GM18868 (cell line): ENCODE results near the gene RABL3.
A peak's percentile ranks its signal among the peaks of the same experiment; 100 is the strongest.
"Not testable (repeated sequence)": the region's sequence is repeated elsewhere in the genome, so short reads cannot be mapped to it uniquely, and the experiment has no call there.

ENCODE experiments used
- ATAC-seq: cut with Tn5 transposase; IDR thresholded peaks from one replicate; pipeline ENCODE4 v1.9.1; 2021; ENCODE audit warnings: mild to moderate bottlenecking, moderate library complexity; ENCODE audit not compliant: unreplicated experiment

The RABL3 gene

DNA sequence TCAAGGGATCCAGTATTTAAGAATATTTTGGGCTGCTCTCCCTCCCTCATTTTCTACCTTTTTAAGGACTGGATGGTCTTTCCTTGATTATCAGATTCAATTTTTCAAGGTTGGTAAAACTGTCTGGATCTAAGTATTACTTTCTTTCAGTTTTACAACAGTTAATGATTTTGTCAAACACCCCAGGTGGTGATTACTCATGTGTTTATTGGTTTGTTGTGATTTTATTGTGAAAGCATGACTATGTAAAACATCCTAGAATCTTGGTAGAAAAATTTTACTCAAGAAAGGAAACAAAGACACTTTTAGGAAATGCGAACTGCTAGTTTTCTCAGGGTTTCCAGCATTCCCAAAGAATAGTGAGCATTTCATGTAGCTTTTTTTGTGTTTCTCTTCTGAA, 7.5 kb upstream of the RABL3 start:
- ATAC-seq, result no peak

DNA sequence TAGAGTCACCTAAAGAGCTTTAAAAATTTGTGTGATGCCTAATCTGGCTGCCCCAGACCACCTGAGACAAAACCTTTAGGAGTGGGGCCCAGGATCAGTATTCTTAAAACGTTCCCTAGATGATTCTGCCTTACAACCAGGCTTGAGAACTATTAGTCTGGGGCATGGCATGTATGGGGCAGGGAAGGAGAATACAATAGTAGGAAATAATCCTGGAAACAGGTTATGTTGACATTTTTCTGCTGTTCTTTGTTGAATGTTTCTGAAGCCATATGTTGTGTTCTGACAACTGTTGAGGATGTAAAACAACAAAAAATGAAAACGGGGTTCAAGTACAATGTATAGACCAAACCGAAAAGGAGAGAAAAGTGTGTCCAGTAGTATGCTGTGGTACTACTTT, 3.1 kb upstream of the RABL3 start:
- no peak for ATAC-seq

- no peak for ATAC-seq
Observed at GRCh38 chr3:120743556-120744195, 1.4 kb upstream of the RABL3 start.

GRCh38 chr3:120742849-120743365, 591 bp upstream of the RABL3 start:
- peak; percentile 10 for ATAC-seq

DNA sequence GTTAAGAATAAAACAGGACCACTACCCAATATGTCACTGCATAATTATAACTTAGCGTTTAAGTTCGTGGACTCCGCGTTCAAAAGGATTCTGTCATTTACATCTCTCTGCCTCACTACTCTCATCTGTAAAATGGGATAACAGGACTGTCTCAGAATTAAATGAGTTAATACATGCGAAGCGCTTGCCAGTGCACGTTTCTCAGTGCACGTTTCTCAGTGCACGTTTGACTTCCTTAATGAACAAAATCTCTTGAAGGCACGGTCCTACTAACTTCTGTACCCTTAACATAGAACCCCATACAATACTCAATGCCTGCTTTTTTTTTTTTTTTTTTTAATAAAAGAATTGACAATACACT, 499 bp downstream of the RABL3 start:
- peak; percentile 17 for ATAC-seq

- no peak for ATAC-seq
Observed at GRCh38 chr3:120741320-120741719, 996 bp downstream of the RABL3 start.

DNA sequence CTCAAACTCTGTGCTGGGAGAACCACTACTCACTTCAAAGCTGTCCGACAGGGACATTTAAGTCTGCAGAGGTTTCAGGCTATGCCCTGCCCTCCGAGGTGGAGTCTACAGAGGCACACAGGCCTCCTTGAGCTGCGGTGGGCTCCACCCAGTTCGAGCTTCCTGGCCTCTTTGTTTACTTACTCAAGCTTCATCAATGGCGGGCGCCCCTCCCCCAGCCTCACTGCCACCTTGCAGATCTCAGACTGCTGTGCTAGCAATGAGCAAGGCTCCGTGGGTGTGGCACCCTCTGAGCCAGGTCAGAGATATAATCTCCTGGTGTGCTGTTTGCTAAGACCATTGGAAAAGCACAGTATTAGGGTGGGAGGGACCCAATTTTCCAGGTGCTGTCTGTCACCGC, 4.3 kb downstream of the RABL3 start:
- ATAC-seq, result not testable (repeated sequence)

DNA sequence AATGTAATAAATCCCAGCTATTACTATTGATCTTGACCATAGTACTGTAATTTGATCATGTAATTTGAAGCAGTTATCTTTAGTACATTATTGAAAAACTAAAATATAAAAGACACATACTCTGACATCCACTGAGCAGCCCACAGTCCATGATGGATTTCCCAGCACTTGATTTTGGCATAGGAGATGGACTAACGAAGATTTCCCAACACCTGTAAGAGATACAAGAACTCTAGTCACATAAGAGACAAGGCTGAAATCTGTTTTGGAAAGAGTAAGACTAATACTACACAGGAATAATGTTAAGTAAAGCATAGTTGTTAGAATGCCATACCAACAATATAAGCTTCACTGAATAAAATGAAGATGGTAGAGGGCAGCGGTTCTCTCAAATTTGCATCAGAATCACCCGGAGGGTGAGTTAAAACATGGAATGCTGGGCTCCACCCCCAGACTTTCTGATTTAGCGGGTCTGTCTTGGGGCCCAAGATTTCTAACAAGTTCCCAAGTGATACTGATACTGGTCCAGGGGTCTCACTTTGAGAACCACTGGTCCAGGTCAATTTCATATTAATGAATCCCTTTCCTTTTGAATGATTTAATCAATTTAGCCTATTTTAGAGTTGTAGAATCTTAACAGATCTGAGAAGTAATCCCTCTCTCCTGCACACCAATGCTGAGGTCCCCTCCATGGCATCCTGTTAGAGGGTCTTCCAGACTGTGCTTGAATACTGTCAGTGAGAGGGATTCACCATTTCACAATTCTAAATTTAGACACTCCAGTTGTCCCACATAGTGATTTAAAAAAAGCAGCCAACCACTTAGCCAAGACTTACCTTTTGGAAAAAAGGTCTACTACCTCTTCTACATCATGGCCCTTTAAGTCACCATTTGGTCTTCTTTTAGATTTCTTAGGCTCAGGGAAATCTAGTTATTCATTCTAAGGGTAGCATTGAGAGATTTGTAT, 11.5 kb downstream of the RABL3 start:
- no peak for ATAC-seq

DNA sequence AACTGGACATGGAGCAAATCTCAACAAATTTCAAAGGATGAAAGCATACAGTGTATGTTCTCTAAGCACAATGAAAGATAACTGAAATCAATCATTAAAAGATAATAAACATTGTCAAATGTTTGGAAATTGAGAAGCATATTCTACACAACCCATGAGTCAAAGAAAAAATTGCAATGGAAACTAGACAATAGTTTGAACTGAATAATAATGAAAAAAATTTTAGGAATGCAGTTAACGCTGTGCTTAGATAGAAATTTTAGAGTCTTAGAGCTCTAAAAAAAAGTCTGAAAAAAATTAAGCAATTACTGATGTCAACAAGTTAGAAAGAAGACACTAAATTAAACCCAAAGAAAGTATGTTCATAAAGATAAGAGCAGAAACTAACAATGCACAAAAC, 15.5 kb downstream of the RABL3 start:
- ATAC-seq, result no peak

GRCh38 chr3:120719167-120719834, 23.0 kb downstream of the RABL3 start:
- not testable (repeated sequence) for ATAC-seq

DNA sequence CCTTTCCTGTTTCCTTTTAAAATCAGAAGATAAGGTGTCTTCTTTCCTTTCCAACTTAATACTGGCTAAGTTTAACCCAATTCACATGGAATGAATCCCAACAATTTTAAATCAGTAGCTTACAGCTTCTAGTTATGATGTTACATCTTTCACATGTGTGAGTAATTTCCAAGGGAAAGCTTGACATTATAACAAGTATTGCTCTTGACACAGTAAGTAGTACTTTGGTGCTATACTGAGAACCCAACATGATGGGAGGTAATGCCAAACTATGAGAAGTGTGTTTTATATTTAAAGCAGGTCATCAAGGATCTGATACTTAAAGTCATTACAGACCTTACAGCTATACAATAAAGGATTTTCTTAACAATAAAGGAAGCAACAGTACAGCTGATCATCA, 29.1 kb downstream of the RABL3 start:
- no peak for ATAC-seq

GRCh38 chr3:120710369-120710768, 31.9 kb downstream of the RABL3 start:
- ATAC-seq, result no peak

DNA sequence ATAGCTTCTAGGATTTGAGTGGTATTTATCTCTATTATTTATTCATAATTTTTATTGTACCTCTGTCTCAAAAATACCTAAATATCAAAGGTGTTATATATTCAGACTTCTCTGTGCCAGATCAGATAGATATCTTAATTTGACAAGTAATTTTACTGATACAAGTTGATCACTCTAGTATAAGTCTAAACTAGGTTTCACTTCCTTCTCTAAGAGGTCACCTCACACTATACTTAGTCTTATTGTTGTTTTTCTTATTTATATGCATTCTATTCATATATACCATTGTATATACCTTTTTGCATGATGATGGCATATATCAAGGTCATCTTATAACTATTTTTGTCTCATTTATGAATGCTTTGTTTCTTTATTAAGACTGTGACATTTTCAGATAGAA, 33.9 kb downstream of the RABL3 start:
- ATAC-seq, result peak; percentile 73

DNA sequence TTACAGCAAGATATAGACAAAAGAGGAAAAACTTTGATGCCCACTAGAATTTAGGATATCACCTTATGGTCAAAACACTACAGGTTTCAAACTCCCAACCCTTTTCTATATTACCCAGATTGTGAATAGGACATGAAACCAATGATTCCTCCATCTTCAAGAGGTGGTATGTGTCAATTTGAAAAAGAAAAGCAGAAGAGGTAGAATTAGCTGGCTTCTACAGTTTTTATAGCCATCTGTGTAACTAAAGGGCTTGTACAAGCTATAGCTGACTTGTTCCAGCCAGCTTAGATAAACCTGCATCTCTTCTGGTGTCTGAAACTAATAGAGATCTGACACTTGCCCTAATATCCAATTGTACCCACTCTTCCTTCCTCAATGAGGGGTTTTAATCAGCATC, 35.4 kb downstream of the RABL3 start:
- ATAC-seq, result peak; percentile 54

DNA sequence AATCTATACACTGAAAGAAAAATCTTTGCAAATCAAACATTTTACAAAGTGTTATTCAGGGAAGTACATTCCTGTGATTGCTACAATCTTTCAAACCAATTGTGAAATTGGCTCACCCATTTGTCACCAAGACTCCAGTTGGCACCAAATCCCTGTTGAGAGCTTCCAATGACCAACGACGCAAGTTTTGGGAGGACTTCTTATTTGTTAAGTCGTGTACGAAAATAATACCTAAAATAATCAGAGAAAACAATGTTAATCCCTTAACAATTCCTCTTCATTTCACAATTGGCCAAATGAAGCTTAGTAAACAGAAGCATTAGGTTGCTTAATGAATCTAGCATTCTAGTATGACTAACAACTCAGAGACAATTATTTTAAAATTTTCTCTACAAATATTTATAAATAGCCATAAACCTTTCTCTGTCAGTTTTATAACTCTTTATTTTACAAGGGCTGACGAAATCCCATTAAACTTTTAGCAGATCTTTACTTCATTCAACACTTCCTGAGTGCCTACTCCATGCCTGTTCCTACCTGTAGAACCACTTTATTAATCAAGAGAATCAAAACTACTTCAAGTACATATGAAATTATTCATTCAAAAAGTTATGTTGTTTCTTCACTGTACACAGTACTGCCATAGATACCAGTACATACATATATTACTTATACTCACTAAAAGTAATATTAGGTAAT, 36.3 kb downstream of the RABL3 start:
- ATAC-seq, result no peak

GRCh38 chr3:120699333-120699732, 43.0 kb downstream of the RABL3 start:
- ATAC-seq, result no peak

DNA sequence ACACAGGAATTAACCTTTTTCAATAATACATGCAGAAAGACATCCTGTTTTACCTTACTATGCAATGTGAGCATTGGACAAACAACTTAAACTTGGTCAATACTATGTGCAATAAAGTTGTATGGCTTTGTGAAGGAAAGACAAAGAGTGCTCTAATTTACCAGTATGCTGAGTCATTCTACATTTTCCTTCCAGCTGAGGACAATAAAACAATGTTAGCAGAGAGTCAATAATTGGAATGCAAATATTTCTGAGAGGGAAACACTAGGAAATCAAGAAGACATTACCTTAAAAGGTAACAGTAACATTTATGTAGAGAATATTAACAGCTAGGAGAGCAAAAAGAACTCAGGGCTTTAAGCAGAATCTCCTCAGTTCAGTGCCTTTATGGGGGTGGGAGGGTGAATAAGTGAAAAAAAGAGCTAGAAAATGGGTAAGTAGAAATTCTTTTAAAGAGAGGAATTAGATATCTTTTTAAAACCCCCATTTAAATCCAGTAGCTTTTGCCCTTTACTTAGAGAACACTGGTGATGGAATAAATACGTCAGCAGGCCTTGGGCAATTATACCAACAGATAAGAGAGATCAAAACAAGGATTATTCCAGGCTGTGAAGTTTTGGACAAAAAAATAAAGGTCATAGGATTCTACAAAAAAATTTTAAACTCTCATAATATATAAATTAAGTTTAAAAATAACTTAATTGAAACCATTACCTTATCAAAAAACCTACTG, 48.7 kb downstream of the RABL3 start:
- ATAC-seq, result no peak

DNA sequence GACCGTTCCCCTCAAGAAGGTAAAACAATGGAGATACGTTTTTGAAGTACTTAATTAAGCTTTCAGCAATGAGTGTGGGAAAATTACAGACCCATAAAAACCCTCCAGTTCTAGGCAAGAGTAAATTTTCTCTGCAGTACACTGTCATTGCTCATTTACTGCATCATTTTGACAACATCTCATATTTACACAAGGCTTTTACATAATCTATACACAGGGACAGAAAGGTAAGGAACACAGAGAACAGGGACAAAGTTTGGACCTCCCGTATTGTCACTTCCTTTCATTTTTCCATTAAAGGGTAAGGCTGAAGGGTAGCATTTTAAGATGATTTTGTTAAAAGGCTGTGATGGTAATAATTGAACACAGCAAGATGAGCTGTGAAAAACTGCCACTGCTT, 52.9 kb downstream of the RABL3 start:
- no peak for ATAC-seq

DNA sequence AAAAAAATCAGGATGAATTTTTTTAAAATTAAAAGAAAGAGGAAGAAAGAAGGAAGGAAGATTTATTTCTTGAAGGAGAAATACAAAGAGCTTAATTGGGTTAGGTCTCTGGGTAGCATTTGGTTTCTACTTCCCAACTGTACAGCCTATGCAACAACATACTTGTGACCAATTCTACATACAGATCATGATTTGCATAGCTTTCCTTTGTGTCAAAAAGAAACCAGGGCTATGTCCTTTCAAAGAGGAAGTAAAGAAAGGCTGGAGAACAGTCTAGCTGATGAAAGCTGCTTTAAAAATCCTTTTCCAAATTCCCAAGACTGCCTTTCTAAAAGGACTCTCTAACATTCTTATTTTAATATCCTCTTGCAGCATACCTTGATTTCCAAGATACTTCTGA, 54.2 kb downstream of the RABL3 start:
- peak; percentile 99 for ATAC-seq

DNA sequence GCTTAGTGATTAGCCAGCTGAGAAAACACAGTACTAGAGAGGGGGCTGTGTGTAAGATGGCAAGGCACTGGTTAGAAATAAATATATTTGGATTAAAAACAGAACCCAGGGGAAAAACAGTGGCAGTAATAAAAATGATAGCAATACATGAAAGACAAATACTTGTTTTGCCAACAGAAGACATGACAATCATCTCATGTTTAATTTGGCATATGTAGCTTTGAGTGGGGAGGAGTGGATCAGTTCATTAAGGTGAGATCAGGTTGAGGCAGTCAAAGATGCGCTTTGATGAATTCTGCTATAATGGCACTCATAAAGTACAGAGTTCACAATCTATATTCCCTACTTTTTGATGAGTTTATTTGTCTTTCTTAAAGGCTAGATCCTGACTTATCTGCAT, 56.9 kb downstream of the RABL3 start:
- ATAC-seq, result no peak
